OCI-LY1 (cell line): Measurements from ENCODE around the gene STX12.

Source experiments
- EZH2 ChIP-seq: fragments of 200-600 bp; sonication (generic), shearing (Covaris generic); IDR thresholded peaks from 2 replicates; pipeline ENCODE4 v1.8.0; 2017; ENCODE audit warnings: borderline replicate concordance, mixed run types, mild to moderate bottlenecking, antibody characterized with exemption, low read length, moderate library complexity, mixed read lengths
- TF ChIP-seq, protein P1 (sequence below): fragments of 200-600 bp; sonication (generic), shearing (Covaris generic); IDR thresholded peaks from 2 replicates; pipeline ENCODE4 v1.5.1; 2017; ENCODE audit warnings: mild to moderate bottlenecking, antibody characterized with exemption, low read length, moderate library complexity, mixed read lengths

DNA sequence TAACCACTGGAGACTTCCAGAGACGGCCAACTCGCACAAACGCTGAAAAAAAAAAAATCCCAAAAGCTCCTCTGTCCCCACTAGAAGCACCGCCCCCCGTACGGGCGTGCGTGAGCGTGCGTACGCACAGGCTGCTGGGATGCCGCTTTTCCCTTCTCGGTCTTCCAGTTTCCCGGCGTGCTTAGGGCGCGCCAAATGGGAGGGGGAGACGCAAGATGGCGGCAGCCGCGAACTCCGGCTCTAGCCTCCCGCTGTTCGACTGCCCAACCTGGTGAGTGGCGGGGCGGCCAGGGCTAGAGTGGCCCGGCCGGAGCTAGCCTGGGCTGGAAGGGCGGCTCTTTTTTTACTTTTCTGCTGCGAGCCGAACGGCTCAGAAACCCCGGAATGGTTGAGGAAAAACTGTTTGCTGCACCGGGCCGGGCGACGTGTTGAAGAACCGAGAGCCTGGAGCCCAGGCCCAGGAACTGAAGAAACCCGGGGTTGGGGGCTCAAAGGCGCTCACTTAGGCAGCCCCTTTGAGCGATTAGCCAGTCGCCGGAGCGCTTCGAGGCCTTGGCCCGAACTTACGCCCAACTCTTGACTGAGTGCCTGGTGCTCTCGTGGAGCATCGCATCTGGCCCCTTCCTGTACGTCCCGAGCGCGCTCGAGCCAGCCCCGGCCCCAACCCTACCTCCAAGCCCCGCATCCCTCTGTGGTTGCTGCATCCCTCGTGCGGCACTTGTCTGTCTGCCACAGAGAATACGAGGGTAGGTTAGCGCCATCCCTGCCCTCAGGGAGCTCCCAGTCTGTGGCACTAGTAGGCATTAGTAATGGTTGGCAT is 57.8 kb downstream of the STX12 start, which contains the start of gene PPP1R8:
- TF ChIP-seq EZH2, result no peak
- TF ChIP-seq, protein P1, sequence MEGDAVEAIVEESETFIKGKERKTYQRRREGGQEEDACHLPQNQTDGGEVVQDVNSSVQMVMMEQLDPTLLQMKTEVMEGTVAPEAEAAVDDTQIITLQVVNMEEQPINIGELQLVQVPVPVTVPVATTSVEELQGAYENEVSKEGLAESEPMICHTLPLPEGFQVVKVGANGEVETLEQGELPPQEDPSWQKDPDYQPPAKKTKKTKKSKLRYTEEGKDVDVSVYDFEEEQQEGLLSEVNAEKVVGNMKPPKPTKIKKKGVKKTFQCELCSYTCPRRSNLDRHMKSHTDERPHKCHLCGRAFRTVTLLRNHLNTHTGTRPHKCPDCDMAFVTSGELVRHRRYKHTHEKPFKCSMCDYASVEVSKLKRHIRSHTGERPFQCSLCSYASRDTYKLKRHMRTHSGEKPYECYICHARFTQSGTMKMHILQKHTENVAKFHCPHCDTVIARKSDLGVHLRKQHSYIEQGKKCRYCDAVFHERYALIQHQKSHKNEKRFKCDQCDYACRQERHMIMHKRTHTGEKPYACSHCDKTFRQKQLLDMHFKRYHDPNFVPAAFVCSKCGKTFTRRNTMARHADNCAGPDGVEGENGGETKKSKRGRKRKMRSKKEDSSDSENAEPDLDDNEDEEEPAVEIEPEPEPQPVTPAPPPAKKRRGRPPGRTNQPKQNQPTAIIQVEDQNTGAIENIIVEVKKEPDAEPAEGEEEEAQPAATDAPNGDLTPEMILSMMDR, result no peak
